ENCODE measurements around the gene PHF21B.
"Not testable (repeated sequence)": the region's sequence is repeated elsewhere in the genome, so short reads cannot be mapped to it uniquely, and the experiment has no call there.

PHF21B gene

DNA sequence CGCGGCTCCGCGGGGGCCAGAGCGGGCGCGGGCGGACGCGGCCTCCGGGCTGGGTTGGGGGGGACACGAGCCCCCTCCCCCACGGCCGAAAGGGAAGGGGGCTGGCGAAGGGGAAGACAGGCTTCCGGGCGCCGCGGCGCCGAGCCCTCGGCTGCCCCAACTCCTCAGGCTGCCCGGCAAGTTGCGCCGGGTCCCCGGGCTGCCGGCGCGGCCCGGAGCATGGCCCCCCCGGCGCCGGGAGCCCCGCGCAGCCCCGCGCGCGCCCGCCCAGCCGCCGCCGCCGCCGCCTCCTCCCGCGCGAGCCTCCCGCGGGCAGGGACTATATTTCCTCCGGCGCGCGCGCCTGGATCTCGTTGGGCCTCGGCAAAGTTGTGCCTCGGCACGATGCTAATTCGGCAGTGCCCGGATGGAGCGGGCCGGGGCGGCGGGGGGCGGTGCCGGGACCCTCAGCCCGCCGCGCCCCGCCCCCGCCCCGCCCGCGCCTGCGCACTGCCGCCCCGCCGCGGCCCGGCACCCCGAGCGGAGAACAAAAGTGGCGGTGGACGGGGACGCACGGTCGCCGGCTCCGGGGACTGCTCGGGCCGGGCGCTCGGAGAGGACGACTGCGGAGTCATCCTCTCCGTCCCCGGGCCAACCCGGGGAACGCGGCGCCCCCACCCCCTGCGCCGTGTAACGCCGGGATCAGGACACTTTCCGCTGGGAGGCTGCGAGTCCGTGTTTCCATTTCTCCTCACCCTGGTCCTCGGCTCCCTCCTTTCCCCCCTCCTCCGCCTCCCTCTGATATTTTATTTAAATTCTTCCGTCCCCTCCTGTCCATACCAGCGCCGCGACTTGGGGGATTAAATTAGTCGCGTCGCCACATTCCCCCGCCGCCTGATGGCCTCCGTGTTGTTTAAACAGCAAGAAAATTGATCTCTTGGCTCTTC lies at the start of gene PHF21B:
Gene PHF21B, minus strand, starts transcription at position 400 of the 926 bp plus-strand sequence. CDS start 456 bp downstream, outside the sequence.
- DNase-seq (ENCODE audit: low read depth): no peak

DNA sequence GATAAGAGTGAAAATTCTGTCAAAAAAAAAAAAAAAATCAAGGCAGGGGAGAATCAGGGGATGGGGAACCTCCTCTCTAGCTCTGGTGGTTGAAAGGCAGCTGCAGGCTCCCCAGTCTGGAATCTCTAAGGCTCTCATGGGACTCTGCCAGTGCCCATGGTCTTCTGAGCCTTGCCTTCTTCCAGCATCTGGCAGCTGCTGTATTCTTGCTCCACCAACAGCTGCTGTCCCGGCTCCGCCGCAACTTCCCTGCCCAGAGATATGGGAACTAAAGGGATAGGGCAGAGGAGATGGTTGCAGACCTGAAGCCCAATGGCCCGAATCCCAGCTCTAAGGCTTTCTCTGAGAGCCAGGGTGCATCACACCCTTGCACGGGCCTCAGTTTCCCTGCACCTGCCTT lies 49.5 kb upstream of the PHF21B start:
- DNase-seq (ENCODE audit: low read depth): no peak

DNA sequence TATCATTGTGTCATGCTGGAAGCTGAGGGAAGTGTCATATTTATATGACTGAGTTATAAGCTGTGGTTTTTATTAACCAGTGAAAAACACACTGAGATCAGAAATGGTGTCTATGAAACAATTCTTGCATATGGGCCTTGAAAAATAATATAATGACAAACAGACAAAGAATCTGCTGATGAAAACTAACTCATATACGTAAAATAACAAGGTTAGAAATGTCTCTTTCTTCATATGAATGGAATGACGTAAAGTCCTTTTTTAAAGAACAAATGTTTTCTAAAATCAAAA lies 48.8 kb upstream of the PHF21B start:
- DNase-seq (ENCODE audit: low read depth): no peak

DNA sequence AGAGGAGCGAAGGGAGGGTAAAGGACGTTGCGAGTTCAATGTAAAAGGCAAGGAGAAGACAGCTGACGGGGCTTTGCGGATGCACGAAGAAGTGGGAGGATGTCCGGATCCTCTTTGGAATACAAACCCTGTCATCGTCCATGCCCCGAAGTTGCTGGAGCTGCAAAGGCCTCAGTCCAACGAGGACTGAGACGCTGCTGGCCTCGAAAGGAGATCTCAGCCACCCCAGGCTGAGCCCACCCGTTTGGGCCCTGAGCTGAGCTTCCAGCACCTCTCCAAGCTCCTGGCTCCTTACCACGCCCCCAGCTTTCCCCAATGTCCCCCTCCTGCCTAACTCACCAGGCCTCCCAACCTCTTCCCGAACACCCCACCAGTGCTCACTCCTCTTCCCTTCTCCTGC lies 46.1 kb upstream of the PHF21B start:
- no peak for DNase-seq (ENCODE audit: low read depth)

DNA sequence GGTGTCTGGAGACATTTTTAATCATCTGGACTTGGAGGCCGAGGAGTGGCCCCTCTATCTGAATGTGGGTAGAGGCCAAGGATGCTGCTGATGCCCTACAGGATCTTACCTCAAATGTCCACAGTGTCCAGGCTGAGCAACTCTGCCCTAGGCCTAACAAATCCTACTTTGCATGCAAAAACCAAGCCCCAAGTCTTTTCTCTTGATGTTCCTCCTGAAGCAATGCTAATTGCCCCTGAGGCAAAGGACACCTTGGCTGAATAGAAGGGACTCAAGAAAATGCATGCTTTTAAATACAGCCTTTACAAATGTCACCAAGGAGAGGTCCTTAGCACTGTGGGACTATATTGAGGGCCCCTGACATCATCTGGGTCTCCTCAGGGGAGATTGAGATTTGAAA lies 43.8 kb upstream of the PHF21B start:
- DNase-seq (ENCODE audit: low read depth): no peak

DNA sequence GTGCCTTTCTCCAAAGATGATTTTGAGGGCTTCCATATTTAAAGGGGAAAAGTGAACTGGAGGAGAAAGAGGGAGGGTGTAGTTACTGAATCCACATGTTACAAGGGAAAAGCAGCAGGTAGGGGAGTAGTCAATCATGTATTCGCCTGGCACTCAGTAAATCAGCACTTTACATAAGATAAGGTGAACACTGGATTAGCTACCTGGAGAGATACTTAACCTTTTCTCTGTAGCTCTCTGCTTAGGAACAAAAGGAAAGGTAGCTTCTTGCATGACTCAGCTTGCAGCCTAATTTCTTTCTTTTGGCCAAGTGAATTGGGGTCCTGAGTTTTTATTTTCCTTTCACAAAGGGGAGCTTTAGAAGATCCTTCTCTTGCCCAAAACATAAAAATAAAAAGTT lies 43.3 kb upstream of the PHF21B start:
- no peak for DNase-seq (ENCODE audit: low read depth)

DNA sequence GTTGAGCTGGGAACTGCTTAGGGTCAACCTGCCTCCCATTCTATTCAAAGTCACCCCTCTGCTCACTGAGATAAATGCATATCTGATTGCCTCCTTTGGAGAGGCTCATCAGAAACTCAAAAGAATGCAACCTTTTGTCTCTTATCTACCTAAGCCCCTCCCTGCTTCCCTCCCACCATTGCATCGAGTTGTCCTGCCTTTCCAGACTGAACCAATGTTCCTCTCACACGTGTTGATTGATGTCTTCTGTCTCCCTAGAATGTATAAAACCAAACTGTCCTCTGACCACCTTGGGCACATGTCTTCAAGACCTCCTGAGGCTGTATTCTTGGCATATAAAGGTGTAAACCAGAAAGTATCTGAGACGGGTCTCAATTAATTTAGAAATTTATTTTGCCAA lies 42.9 kb upstream of the PHF21B start:
- not testable (repeated sequence) for DNase-seq (ENCODE audit: low read depth)

DNA sequence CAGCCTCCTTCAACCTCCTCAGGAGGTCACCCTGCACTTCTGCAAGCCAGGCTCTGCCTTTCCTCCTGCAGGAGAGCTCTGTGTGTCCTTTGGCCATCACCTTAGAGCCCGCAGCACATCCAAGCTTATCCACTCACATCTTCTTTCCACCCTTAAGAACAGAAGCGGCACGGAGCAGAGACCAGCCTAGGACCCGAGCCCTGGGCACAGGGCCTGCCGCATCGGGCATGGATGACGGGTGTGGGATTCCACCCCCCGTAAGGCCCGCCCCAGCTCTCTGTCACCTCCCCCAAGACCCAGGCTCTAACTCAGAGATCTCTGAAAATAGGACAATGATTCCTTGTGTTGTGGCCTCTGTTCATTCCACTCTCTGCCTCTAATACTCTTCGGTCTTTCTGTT lies 42.1 kb upstream of the PHF21B start:
- no peak for DNase-seq (ENCODE audit: low read depth)

DNA sequence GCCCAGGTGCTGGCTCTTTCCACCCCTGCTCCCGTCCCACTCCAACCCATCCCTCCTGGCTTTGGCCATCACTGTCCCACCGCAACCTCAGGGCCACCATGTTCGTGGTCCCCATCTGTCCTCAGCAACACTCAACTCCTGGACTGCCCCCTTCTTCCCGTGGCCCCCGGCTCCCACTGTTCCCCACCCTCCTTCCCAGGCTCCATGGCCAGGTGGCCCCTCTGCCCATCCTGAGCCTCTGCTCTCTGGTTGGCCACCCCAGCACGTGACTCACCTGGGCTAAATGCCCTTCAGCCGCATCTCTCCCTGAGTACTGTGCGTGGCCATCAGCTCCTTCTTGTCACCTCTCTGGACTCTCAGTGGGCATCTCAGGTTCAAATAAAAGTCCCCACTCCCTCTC lies 41.6 kb upstream of the PHF21B start:
- DNase-seq (ENCODE audit: low read depth): no peak

DNA sequence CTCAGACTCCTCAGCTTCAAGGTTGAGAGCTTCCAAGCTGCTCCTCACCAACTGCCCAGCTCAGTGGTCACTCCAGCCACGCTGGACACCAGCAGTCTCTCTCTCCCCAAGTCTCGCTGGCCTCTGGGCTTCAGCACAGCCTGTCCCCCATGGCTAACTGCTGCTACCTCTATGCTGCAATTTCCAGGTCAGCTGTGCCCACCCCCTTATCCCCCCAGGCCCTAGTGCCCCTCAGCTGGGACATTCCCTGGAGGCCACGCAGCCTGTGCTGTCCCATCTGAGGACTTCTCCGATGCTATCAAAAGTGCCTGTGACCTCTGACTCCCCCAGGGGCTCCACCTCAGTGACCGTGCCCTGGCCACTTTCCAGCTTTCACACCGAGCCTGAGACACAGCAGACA lies 37.5 kb upstream of the PHF21B start:
- DNase-seq (ENCODE audit: low read depth): no peak

DNA sequence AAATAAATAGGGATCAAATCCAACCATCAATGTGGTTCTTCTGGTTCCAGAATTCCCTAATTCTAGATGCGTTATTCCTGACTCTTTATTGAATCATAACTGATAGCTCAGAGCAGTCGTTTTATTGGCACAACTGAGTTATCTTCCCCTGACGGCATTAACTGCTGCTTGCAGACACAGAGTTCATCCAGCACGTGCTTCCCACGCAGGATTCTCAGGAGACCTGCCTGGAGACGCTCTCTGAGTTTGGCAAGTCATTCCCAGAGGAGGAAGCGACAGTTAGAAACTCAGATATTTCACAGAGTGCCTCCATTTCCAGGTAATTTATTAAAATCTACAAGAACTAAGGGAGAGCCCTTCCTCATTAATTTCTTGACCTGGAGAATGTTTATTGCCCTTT lies 35.4 kb upstream of the PHF21B start:
- DNase-seq (ENCODE audit: low read depth): no peak

DNA sequence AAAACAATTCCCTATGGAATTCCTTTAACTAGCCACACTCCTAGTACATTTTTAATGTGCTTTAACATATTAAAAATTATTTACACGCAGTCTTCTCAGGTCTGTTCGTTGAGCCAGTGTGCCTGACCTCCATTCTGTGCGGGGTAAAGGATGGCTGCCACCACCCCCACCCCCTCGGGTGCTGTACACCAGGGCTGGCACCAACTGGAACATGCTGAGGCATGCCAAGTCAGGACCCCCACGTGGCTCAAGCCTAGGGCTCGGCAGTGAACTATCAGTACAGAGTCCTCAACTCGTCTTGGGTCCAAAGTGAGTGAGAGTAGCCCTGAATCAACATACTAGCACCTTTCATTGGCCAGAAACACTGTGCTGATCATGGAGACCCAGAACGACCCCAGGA lies 32.5 kb upstream of the PHF21B start:
- DNase-seq (ENCODE audit: low read depth): no peak

DNA sequence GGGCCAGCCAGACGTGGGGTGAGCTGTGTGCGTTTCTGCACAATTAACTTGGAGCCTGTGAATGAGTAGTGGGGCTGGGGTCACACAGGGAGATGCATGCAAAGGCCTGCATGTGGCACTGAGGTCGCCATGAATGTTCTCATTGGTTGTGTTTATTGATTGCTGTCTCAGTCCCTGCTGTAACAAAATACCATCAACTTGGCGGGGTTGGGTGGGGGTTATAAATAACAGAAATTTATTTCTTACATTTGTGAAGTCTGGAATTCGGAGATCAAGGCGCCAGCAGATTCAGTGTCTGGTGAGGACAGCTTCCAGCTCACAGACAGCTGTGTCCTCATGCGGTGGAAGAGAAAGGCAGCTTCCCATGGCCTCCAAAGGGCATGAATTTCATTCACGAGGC lies 29.3 kb upstream of the PHF21B start:
- DNase-seq (ENCODE audit: low read depth): no peak

DNA sequence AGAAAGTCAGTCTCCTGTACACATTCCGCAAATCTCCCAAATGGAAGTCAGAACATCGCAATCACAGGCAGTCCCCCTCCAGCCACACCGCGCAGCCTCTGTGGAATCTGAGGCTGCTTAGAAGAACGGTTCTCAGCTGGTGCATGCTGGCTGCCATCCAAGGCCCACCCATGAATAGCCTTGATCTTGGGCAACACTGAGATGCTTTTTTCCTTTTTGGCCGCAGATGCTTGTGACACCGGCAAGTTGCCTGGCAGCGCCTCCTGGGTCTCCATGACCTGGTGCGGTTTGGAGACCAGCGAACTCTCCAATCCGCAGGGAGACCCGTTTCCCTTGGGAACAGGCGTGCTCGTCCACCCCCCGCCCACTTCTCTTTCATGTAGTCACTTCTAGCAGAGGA lies 26.3 kb upstream of the PHF21B start:
- no peak for DNase-seq (ENCODE audit: low read depth)

DNA sequence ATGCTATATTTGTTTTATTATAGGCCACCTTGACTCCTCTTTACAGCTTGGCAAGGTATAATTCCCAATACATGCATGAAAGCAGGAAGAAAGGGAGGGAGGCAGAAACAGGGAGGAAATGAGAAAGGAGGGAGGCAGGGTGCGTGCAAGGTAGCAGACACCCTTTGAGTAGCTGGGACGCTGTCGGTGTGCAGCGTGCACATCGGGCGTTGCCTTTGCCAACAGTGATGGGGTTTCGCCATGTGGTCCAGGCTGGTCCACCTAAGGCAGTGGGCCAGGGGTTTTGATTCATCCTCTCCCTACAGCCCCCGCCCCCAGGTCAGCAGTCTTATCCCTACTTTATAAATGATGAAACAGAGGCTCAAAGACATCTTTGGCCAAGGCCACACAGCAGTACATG lies 25.0 kb upstream of the PHF21B start:
- DNase-seq (ENCODE audit: low read depth): no peak

DNA sequence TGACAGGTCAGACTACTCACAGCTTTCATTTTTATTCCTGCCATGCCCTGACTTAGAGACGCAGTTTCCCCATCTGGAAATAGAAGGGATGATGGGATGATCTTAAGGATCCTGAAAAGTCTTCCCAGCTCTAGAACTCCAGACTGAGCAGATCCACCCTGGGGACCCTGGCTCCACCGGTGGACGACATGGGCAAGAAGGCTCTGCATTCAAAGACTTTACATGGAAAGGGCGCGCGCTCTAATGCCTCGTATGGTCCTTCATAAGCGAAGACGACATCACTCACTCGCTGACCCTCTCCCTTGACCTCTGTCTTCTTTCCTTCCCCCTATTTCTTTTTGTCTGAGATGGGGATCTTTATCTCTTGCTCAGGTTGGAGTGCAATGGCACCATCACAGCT lies 24.4 kb upstream of the PHF21B start:
- DNase-seq (ENCODE audit: low read depth): no peak

DNA sequence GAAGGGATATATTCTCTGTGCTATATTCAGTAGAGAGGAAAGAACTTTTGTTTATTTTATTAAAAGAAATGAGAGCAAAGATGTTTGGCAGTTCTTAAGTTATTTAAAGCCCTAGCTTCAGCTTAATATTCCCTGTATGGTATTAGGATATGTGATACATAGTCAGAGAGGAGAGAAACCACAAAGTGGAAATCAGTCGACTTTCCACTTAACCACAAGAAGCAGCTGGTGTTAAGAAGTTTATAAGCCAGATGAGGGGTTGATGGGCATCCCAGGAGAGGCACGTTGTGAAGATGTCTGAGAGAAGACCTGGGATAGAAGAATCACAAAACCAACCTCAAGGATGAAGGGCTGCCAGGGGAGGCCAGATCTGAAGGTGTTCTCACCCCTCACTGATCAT lies 23.3 kb upstream of the PHF21B start:
- DNase-seq (ENCODE audit: low read depth): no peak

DNA sequence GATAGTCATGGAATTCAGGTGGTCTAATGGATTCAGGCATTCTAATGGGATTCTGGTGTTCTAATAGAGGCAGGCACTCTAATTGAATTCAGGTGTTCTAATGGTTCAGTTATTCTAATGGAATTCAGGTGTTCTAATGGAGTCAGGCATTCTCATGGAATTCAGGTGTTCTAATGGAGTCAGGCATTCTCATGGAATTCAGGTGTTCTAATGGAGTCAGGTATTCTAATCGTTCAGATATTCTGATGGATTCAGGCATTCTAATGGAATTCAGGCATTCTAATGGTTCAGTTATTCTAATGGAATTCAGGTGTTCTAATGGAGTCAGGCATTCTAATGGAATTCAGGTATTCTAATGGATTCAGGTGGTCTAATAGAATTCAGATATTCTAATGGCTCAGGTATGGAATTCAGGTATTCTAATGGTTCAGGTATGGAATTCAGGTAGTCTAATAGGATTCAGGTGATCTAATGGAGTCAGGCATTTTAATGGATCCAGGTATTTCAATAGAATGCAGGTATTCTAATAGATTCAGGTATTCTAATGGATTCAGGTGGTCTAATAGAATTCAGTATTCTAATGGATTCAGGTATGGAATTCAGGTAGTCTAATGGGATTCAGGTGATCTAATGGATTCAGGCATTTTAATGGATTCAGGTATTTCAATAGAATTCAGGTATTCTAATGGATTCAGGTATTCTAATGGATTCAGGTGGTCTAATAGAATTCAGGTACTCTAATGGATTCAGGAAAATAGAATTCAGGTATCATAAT lies 22.0 kb upstream of the PHF21B start:
- no peak for DNase-seq (ENCODE audit: low read depth)

DNA sequence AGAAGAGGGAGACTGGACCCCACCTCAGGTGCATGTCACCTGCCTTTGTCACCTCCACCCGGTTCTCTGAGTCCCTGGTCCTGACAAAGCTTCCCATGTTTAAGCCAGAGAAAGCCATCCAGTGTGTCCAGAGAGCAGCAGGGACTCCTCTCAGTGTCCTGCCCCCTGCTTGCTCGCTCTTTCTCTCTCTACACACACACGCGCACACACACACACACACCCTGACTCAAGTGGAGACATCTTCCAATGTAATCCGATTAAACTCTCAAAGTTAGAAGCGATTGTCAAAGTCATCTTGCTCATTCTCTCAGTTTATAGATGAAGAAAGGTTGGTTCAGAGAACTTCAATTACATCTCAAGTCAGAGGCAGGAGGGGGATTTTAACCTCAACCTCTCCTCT lies 19.7 kb upstream of the PHF21B start:
- DNase-seq (ENCODE audit: low read depth): no peak

DNA sequence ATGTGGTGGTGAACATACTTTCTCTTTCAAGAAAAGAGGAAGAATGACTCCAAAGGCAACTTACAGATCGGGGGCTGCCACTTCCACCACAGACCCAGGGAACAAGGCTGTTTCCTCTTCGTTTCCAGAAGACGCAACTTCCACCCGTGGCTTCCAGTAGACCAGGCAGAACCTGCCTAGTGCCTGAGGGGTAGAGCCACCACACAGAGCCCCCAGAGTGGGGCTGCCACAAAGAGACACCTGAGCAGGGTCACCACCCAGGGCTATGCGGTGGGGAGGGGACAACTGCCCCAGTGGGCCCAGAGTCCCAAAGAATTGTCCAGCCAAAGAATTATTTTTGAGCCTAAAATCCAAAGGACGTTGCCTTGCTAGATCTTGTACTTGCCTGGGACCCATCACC lies 16.7 kb upstream of the PHF21B start:
- DNase-seq (ENCODE audit: low read depth): no peak

DNA sequence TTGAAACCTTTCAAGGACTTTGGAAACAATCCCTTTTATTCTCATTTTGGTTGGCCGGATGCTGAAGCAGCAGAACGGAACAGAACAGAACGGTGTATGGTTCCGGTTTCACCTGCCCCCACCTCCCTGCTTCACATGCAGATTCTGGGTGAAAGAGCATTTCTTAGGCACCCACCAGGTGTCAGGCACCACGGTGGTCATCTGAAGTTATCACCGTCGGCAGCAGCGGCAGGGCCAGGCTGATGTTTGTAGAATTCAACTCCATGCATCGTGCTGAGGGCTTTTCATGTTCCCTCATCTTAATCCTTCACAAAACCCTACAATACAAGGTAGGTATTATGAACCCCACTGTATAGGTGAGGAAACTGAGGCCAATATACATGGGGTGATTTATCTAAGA lies 13.6 kb upstream of the PHF21B start:
- DNase-seq (ENCODE audit: low read depth): no peak

DNA sequence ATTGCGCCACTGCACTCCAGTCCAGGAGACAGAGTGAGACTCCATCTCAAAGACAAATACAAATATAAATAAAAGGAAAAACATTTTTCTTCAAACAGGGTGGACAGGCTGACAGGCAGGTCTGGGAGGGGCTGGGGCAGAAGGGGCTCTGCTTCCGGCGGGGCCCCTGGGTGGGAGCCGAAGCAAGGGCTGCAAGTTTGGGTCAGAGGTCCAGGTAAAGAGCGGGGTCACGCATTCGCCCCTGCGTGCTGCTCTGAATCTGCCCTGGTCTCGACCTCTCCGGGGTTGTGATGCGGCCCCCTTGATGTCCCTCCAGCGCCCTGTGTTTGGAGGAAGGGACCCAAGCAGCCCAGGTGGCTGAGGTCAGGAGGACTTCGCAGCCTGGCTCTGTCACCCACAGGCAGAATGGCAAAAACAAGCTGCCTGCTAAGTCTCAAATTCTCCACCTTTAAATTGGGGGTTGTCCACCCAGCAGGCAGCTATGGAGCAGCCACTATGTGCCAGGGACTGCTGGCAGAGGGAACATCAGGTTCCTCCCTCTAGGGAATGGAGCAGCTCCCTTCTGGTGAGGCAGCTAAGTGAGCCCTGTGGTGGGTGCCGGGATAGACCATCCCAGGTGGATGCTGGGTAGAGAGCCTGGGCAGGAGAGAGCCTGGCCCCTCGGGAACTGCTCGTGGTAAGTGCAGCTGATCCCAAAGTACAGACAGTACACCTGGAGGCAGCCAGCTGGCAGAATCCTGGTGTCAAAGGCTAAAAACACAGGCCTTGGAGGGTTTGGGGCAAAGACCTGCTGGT lies 10.3 kb upstream of the PHF21B start:
- no peak for DNase-seq (ENCODE audit: low read depth)

DNA sequence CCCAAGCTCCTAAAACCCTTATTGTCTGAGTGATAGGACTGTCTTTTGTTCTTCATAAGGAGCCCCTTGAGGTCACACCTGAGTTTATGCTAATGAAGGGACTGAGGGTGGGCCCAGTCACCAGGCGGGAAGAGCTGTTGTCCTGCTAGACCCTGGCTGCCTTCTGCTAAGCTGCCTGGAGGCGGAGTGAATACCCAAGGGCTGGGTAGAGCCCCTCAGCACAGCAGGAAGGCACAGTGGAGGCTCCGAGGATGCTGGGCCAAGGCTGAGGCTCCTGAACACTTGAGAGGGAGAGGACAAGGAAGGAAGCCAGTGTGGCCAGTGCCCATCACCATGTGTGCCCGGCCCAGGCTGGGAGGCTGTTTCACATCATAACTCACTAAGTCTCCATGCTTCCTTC lies 4.8 kb upstream of the PHF21B start:
- no peak for DNase-seq (ENCODE audit: low read depth)

Measured in HS-27A (cell line).